HG03039 (cell line): Measurements from ENCODE around the gene JKAMP.

Experiments used
- ATAC-seq: cut with Tn5 transposase; IDR thresholded peaks from one replicate; pipeline ENCODE4 v1.9.1; 2021; ENCODE audit warnings: mild to moderate bottlenecking, moderate library complexity; ENCODE audit not compliant: unreplicated experiment

The JKAMP gene

GRCh38 chr14:59537476-59537875 is 53.2 kb downstream of the JKAMP start:
- ATAC-seq: no peak

GRCh38 chr14:59538936-59539335 is 54.6 kb downstream of the JKAMP start:
- ATAC-seq: no peak

DNA sequence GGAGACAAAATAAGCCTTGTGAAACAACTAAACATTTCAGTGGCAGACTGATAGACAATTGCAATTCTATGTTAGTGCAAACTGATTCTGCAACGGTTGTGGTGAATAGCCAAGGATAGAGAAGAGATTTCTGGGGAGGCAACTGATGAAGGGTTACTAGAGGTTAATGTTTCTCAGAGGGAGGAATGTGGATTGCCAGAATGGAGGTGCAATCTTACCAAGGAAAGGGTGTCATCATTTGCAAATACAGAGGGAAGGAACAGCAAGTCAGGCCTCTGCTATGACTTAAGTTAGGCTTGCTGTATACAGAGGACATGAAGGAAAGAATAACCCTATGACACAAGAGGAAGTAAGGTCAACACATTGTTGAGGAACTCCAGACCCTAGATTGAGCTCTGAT is 56.5 kb downstream of the JKAMP start:
- ATAC-seq: no peak

DNA sequence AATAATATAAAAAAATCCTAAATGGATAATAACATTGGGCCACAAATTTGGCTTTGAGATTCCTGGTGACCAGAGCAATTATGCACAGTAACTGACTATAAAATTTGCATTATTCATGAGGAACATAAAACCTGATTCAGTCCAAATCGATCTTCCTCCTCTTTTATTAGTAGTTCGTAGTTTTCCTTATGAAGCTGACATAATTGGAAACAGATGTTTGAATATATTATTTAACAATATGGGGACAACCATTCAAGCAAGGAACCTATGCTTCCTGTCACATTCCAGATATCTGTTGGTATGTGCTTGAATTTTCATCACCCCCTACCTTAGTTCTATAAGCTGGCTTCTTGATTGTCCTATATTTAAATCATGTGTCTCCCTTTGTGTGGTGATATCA is 57.4 kb downstream of the JKAMP start:
- no peak for ATAC-seq

GRCh38 chr14:59543873-59544272 is 59.6 kb downstream of the JKAMP start:
- ATAC-seq: no peak

GRCh38 chr14:59547310-59547709 is 63.0 kb downstream of the JKAMP start:
- ATAC-seq: no peak
